ENCODE results near the gene FCER2. TPM values are rescaled to one million over a fixed set of nuclear protein-coding genes. Genes with fewer than 3 reads are reported as not detected.
A peak's percentile ranks its signal among the peaks of the same experiment; 100 is the strongest.

Gene FCER2
- polyA plus RNA-seq, 4 donors: 0.15 to 0.29 (median 0.17) TPM; not detected in 1

GRCh38 chr19:7704280-7705060 lies 2.5 kb upstream of the FCER2 start:
- DNase-seq (ENCODE audit: low read depth in 4 of 4, low spot score in 3 of 4): no peak

GRCh38 chr19:7703332-7703731 lies 1.4 kb upstream of the FCER2 start:
- DNase-seq (ENCODE audit: low read depth in 4 of 4, low spot score in 3 of 4): no peak

GRCh38 chr19:7701049-7701653 lies 780 bp downstream of the FCER2 start:
- DNase-seq (ENCODE audit: low read depth in 4 of 4, low spot score in 3 of 4): no peak

GRCh38 chr19:7699417-7700401 lies 2.2 kb downstream of the FCER2 start:
- no peak for DNase-seq (ENCODE audit: low read depth in 4 of 4, low spot score in 3 of 4)

GRCh38 chr19:7699003-7699402 lies 2.9 kb downstream of the FCER2 start:
- no peak for DNase-seq (ENCODE audit: low read depth in 4 of 4, low spot score in 3 of 4)

GRCh38 chr19:7698583-7698982 lies 3.3 kb downstream of the FCER2 start:
- no peak for DNase-seq (ENCODE audit: low read depth in 4 of 4, low spot score in 3 of 4)

- DNase-seq (ENCODE audit: low read depth in 4 of 4, low spot score in 3 of 4): no peak
These were observed 4.1 kb downstream of the FCER2 start for GRCh38 chr19:7697721-7698287.

GRCh38 chr19:7694499-7694898 lies 7.4 kb downstream of the FCER2 start:
- DNase-seq (ENCODE audit: low read depth in 4 of 4, low spot score in 3 of 4): no peak

- no peak for DNase-seq (ENCODE audit: low read depth in 4 of 4, low spot score in 3 of 4)
These were observed 9.4 kb downstream of the FCER2 start for GRCh38 chr19:7692417-7693088.

GRCh38 chr19:7691497-7691896 lies 10.4 kb downstream of the FCER2 start:
- no peak for DNase-seq (ENCODE audit: low read depth in 4 of 4, low spot score in 3 of 4)

GRCh38 chr19:7690779-7691258 lies 11.1 kb downstream of the FCER2 start:
- no peak for DNase-seq (ENCODE audit: low read depth in 4 of 4, low spot score in 3 of 4)

GRCh38 chr19:7689165-7689564 lies 12.8 kb downstream of the FCER2 start:
- DNase-seq (ENCODE audit: low read depth in 4 of 4, low spot score in 3 of 4): no peak

- DNase-seq (ENCODE audit: low read depth in 4 of 4, low spot score in 3 of 4): no peak
These were observed 14.8 kb downstream of the FCER2 start for GRCh38 chr19:7687177-7687576.

GRCh38 chr19:7685546-7686445 lies 16.1 kb downstream of the FCER2 start:
- DNase-seq (ENCODE audit: low read depth in 4 of 4, low spot score in 3 of 4): no peak

- DNase-seq (ENCODE audit: low read depth in 4 of 4, low spot score in 3 of 4): no peak
These were observed 19.6 kb downstream of the FCER2 start for GRCh38 chr19:7682175-7682855.

- DNase-seq (ENCODE audit: low read depth in 4 of 4, low spot score in 3 of 4): peak; percentile 52 to 65 (median 59)
These were observed 20.4 kb downstream of the FCER2 start for GRCh38 chr19:7681340-7682174.

GRCh38 chr19:7680606-7681339 lies 21.2 kb downstream of the FCER2 start, which contains the start of gene TRAPPC5:
Gene TRAPPC5 (plus strand): TSS chr19:7680833. CDS start chr19:7682254, 1,421 bp downstream.
- peak; percentile 74 to 82 (median 80) for DNase-seq (ENCODE audit: low read depth in 4 of 4, low spot score in 3 of 4)
